MG63 (cell line): ENCODE results near the gene BBS1. TPM values are rescaled to one million over a fixed set of nuclear protein-coding genes. Genes with fewer than 3 reads are reported as not detected.
"Not testable (repeated sequence)": the region's sequence is repeated elsewhere in the genome, so short reads cannot be mapped to it uniquely, and the experiment has no call there.

Experiments used
- DNase-seq: peaks from one replicate; pipeline ENCODE4 v3.0.0-alpha.2; 2020
- H3K27me3 ChIP-seq: fragments of 250-450 bp; sonication (Bioruptor Pico); 2 replicates; pipeline ENCODE4 v1.5.1; 2020; ENCODE audit warnings: mild to moderate bottlenecking, moderate library complexity
- H3K36me3 ChIP-seq: fragments of 250-450 bp; sonication (Bioruptor Pico); 2 replicates; pipeline ENCODE4 v1.5.1; 2020; ENCODE audit warnings: mild to moderate bottlenecking, moderate library complexity
- H3K4me3 ChIP-seq: fragments of 250-450 bp; sonication (Bioruptor Pico); 2 replicates; pipeline ENCODE4 v1.5.1; 2020; ENCODE audit warnings: mild to moderate bottlenecking, moderate library complexity
- H3K9me3 ChIP-seq: fragments of 250-450 bp; sonication (Bioruptor Pico); 2 replicates; pipeline ENCODE4 v1.5.1; 2020; ENCODE audit warnings: mild to moderate bottlenecking, moderate library complexity
- total RNA-seq: library from RNA; depleted of rRNA; stranded (reverse); fragments of >200 nt; shearing (Covaris generic); gene quantifications from 2 replicates; pipeline ENCODE4 v1.2.3, GENCODE V29; 2014; ENCODE audit warnings: low replicate concordance; rRNA removed

BBS1 gene
- total RNA-seq, 1 experiment from 2014 or later, result 14.7 TPM

DNA sequence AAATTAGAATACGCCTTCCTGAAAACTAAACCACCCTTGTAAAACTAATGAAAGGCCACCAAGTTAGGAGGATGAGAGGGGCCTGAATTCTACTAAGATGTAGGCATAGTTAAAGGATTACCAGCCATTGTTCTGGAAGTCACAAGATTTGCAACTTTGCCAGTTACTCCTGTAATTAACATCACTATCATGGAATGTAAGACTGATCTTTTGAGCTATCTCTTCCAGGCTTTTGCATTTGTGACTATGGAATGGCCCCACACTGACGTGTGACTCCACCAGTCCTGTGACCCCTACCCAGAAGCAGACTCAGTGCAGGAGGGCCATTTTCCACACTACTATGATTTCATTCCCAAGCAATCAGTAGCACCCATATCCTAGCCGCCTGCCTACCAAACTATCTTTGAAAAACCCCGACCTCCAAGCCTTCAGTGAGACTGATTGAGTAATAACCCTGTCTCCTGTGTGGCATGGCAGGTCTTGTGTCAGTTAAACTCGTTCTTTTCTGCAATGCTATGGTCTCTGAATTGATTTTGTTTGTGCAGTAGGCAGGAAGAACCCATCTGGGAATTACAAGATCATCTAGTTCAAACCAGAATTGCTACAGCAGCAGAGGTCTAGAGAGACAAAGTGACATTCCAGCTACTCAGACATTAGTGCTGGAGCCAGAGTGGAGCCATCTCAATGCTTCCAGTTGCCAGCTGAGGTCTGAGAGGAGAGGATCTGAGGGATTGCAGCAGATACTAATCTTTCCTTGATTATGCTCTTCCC lies 59.8 kb downstream of the BBS1 start:
- H3K4me3 ChIP-seq, result no peak overlapping the region
- H3K27me3 ChIP-seq, result no peaks in the 10 kb centered on the region
- no peaks in the 10 kb centered on the region for H3K36me3 ChIP-seq
- no peak for DNase-seq
- H3K9me3 ChIP-seq, result no peaks in the 10 kb centered on the region

DNA sequence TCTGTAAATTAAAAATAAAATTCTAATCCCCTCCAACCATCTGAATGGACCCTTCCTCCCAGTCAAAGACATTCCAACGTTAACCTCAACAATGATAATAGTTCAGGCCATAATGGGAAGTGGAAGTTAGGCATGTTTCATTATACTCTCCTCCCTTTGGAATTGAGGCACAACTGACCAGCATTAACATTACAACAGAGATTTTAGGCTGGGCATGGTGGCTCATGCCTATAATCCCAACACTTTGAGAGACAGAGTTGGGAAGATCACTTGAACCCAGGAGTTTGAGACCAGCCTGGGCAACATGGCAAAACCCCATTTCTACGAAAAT lies 60.4 kb downstream of the BBS1 start:
- Histone ChIP-seq H3K27me3 (no peaks in the 10 kb centered on the region), H3K36me3 (no peaks in the 10 kb centered on the region), H3K4me3 (no peak overlapping the region), H3K9me3 (no peaks in the 10 kb centered on the region)
- DNase-seq, result no peak

DNA sequence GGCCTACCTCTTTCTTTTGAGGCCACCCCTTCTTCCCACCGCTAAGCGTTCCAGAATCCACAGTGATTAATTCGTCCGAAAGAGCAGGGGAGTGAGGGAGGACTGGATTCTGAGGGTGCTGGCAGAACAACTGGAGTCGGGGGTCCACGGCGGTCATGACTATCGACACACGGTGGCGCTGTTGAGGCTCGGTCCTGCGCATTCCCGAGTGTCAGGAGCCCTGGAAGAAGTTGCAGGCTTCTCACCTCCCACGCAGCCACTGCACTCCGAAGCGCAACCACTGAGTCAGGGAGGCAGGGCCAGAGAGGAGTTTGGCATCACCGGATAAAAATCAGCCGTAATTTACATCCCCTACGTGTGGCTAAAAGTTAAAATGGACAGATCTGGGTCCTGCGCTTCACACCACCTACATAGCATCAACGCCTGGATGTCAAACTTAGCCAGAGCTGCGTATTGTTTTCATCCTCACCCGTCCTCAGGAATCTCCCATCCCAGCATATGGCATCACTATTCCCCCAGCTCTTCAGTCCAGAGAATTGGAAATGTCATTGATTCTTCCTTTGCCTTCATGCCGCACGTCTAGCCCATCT lies 68.7 kb downstream of the BBS1 start:
- Histone ChIP-seq H3K4me3 (no peak overlapping the region), H3K27me3 (no peaks in the 10 kb centered on the region), H3K36me3 (no peaks in the 10 kb centered on the region), H3K9me3 (peaks cover 6% of the 10 kb centered on the region; the same call in 1 of the 2 replicates)
- DNase-seq, result peak; percentile 65

DNA sequence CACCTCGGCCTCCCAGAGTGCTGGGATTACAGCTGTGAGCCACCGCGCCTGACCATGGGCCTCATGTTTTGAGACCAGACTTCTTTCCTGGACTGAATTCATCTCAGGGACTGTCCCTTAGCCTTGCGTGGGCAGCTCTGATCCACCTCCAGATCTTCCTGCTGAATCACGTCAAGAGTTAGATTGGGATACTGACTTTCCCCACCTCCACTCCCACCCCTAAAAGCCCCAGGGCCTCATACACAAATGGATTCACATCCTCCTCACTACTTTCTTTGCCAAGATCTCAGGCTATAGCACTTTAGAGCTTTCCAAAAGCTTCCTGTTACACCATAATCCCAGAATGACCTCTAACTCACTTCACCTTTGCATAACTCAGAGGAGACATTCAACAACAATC lies 70.4 kb downstream of the BBS1 start:
- no peak for DNase-seq
- no peaks in the 10 kb centered on the region for H3K36me3 ChIP-seq
- H3K9me3 ChIP-seq, result peaks cover 6% of the 10 kb centered on the region; the same call in 1 of the 2 replicates
- H3K27me3 ChIP-seq, result no peaks in the 10 kb centered on the region
- H3K4me3 ChIP-seq, result no peak overlapping the region

DNA sequence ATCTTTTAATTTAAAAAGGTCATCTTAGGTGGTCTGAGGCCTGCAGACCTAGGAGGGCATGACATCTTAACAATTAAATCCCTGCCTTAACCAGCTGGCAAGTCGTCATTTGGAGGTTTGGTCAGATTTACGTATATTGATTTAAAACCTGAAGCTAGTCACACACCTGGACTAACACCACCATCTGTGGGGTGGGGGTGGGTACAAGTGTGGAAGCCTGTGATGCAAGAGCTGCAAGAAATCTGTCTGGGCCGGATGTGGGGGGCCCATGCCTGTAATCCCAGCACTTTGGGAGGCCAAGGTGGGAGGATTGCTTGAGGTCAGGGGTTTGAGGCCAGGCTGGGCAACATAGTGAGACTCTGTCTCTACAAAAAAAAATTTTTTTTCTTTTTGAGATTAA lies 70.8 kb downstream of the BBS1 start:
- Histone ChIP-seq H3K36me3 (no peaks in the 10 kb centered on the region), H3K4me3 (no peak overlapping the region), H3K27me3 (no peaks in the 10 kb centered on the region), H3K9me3 (peaks cover 6% of the 10 kb centered on the region; the same call in 1 of the 2 replicates)
- no peak for DNase-seq

DNA sequence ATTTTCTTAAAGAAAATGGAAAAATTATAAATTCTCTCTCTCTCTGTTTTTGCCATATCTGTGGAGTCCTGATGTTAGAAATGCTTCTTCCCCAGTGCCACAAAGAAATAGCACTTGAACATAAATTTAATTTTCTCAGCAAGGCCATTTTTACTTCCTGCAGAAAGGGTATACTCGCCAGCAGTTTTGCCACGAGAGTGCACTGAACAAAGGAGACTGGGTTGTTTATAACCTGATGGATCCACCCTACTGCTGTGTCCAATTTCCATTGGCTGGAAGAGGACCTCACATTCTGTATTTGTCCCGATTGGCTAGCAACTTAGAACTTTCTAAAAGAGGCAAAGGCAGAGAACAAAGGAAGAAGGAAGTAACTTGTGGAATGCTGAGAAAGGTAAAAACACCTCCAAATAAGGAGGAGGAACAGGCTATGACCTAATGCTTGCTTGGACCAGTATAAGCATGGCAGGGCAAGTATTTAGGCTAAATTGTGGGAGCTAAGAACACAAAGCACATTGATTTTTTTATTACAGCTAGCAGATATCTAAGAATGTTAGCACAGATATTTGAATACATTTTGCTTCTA lies 72.2 kb downstream of the BBS1 start:
- H3K27me3 ChIP-seq, H3K36me3 ChIP-seq, H3K4me3 ChIP-seq, H3K9me3 ChIP-seq, DNase-seq: not testable (repeated sequence)

Other genes starting within 250 kb of the BBS1 start
- gene RAB1B, start 242.0 kb upstream of the BBS1 start, total RNA-seq, result 101 and 103 TPM in 2 replicates
- gene CNIH2, start 232.5 kb upstream of the BBS1 start, total RNA-seq, result not detected in 2 replicates
- gene YIF1A, start 221.5 kb upstream of the BBS1 start, total RNA-seq, result 217 and 220 TPM in 2 replicates
- gene TMEM151A, start 218.7 kb upstream of the BBS1 start, total RNA-seq, result 0.56 TPM in 1 of 2 replicates, not detected in the other
- not detected in 2 replicates for gene CD248, start 193.6 kb upstream of the BBS1 start, total RNA-seq
- 45.3 and 65.7 TPM in 2 replicates for gene RIN1, start 174.2 kb upstream of the BBS1 start, total RNA-seq
- 119 TPM in 2 replicates for gene BRMS1, start 165.5 kb upstream of the BBS1 start, total RNA-seq
- gene B4GAT1, start 163.0 kb upstream of the BBS1 start, total RNA-seq, result 26.6 and 34.6 TPM in 2 replicates
- not detected in 2 replicates for gene SLC29A2, start 138.9 kb upstream of the BBS1 start, total RNA-seq
- gene NPAS4, start 89.6 kb upstream of the BBS1 start, total RNA-seq, result not detected in 2 replicates
- 92.7 and 167 TPM in 2 replicates for gene MRPL11, start 71.8 kb upstream of the BBS1 start, total RNA-seq
- 7.3 and 7.7 TPM in 2 replicates for gene PELI3, start 43.7 kb upstream of the BBS1 start, total RNA-seq
- gene DPP3, start 30.2 kb upstream of the BBS1 start, total RNA-seq, result 57.0 and 124 TPM in 2 replicates
- gene ZDHHC24, start 35.4 kb downstream of the BBS1 start, total RNA-seq, result 21.8 and 22.9 TPM in 2 replicates
- not detected in 2 replicates for gene ACTN3, start 36.3 kb downstream of the BBS1 start, total RNA-seq
- 13.0 and 17.7 TPM in 2 replicates for gene CTSF, start 58.0 kb downstream of the BBS1 start, total RNA-seq
- not detected in 2 replicates for gene CCDC87, start 82.4 kb downstream of the BBS1 start, total RNA-seq
- 29.3 and 37.6 TPM in 2 replicates for gene CCS, start 82.5 kb downstream of the BBS1 start, total RNA-seq
- gene RBM14, start 106.0 kb downstream of the BBS1 start, total RNA-seq, result 19.9 and 27.4 TPM in 2 replicates
- gene RBM4, start 128.1 kb downstream of the BBS1 start, total RNA-seq, result 136 and 213 TPM in 2 replicates
- 15.7 and 26.6 TPM in 2 replicates for gene RBM4B, start 167.3 kb downstream of the BBS1 start, total RNA-seq
- 20.0 and 25.8 TPM in 2 replicates for gene SPTBN2, start 218.6 kb downstream of the BBS1 start, total RNA-seq